ENCODE measurements around the gene FOXA3.

The FOXA3 gene

DNA sequence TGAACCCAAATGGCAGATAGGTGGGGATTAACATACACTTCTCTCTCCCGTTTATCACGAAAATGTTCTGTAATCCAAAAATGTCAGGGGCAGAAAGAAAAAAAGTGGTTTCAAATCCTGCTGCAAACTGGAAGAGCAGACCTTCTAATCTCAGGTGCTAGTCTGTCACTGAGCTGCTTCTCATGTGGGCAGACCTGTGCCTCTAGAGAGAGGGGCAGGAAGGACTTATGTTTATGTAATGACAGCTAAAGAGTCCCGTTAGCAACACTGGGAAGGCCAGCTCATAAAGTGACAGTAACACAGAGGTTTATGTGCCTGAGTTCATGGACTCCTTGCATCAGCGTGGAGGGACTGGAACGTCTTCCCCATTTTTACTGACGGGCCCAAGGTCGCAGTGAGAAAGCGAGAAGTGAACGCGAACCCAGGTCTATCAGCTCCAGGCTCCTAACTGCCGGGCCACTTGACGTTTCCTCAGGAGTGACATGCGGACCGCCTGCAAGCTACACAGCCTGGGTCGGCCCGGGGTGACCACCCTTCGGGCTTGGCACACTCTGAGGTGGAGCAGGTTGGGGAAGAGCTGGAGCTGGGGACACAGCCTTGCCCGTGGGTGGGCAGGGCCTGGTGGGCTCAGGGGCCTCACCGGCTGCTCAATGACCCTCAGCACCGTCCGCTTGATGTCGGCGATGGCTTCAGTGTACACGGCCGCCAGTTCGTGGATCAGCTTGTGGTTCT, 39.4 kb upstream of the FOXA3 start:
- TF ChIP-seq, protein P1, sequence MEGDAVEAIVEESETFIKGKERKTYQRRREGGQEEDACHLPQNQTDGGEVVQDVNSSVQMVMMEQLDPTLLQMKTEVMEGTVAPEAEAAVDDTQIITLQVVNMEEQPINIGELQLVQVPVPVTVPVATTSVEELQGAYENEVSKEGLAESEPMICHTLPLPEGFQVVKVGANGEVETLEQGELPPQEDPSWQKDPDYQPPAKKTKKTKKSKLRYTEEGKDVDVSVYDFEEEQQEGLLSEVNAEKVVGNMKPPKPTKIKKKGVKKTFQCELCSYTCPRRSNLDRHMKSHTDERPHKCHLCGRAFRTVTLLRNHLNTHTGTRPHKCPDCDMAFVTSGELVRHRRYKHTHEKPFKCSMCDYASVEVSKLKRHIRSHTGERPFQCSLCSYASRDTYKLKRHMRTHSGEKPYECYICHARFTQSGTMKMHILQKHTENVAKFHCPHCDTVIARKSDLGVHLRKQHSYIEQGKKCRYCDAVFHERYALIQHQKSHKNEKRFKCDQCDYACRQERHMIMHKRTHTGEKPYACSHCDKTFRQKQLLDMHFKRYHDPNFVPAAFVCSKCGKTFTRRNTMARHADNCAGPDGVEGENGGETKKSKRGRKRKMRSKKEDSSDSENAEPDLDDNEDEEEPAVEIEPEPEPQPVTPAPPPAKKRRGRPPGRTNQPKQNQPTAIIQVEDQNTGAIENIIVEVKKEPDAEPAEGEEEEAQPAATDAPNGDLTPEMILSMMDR (conservative IDR thresholded peaks at IDR 0.05), result no peak
- no peak for TF ChIP-seq ZFX (IDR thresholded peaks at IDR 0.05)
- H3K27ac ChIP-seq, result no peak overlapping the region

DNA sequence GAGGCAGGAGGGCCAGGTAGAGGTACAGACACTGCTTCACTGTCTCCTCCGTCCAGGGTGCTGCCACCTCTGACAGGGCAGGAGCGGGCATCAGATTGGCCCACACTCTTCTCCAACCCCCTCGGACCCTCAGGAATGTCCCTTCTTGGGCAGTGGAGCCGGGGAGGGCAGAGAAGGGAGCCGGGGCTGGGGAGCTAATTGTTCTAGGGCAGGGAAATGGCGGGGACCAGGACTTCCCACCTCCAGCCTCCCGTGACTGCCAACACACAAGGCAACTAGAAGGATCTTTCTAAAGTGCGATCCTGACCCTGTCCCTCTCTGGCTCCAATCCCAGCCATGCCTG, 38.9 kb upstream of the FOXA3 start:
- TF ChIP-seq, protein P1 (conservative IDR thresholded peaks at IDR 0.05), result no peak
- no peak overlapping the region for H3K27ac ChIP-seq

DNA sequence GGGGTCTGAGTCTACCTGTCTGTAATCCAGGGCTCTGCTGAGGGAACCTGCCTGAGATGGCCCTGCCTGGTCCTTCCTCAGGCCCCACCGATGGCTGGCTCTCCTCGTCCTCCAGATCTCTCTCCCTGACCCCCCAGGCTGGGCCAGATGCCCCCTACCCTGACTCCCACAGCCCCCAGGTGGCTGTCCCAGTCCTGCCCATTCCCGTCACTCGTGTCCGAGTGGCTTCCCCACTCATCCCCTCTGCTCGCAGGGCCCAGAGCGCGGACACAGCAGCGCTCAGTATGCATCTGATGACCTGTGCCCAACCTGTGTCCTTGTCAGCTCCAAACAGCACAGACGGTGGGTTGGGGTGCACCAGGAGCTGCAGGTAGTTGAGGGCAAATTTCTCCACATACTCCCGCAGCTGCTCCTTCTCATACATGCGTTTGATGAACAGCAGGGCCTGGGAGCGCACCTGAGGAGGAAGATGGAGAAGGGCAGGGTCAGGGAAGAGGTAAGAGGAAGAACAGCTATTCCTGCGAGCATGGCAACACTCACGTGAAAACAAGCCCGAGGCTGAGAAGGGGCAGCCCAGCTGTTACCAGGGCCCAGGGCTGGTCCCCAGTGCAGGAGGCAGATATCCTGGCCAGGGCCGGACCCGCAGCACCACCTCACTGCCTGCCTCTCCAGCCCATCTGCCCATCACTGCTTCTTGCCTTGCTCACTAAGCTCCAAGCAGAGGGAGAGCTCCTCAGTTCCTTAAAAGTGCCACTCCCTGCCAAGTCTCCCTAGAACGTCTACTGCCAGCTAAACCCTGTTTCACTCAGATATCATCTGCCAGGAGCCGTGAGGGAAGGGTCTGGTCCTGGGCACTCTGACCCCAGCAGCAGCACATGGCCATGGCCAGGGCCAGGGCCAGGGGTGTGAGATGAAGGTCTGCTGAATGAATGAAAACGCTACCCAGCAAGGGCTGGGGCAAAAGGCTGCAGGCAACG, 37.9 kb upstream of the FOXA3 start:
- no peak for TF ChIP-seq ZFX (IDR thresholded peaks at IDR 0.05)
- TF ChIP-seq, protein P1 (conservative IDR thresholded peaks at IDR 0.05), result no peak
- H3K27ac ChIP-seq, result no peak overlapping the region

GRCh38 chr19:45826934-45827333, 37.2 kb upstream of the FOXA3 start:
- TF ChIP-seq, protein P1 (conservative IDR thresholded peaks at IDR 0.05), result no peak
- TF ChIP-seq ZFX (IDR thresholded peaks at IDR 0.05), result no peak
- no peak overlapping the region for H3K27ac ChIP-seq

DNA sequence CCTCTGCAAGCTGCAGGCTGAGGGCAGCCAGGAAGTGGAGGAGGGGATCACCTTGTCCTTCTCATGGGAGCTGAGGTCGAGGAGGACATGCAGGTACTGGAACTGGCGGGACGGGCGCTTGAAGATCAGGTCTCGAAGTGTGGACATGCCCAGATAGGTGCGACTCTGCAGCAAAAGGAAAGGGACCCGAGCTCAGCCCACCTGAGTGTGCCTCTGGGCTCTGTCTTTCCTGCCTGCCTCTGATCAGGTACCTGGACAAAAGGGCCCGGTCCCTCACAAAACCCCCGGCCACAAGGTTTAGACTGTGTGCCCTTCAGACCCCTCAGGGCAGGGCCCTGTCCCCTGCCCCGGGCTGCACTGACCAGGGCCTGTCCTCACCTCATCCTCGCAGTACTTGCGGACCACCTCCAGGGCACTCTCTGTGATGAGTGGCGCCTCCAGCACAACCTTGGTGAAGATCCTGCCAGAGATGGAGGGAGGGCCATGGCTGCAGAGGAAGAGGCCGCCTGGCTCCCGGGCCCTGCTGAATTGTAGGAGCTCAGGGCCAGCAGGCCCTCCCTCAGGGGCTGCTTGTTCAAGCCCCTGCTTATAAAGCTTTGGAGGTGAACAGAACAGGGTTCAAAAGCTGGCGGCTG, 36.5 kb upstream of the FOXA3 start:
- H3K27ac ChIP-seq, result no peak overlapping the region
- TF ChIP-seq ZFX (IDR thresholded peaks at IDR 0.05), result no peak
- TF ChIP-seq, protein P1 (conservative IDR thresholded peaks at IDR 0.05), result no peak

DNA sequence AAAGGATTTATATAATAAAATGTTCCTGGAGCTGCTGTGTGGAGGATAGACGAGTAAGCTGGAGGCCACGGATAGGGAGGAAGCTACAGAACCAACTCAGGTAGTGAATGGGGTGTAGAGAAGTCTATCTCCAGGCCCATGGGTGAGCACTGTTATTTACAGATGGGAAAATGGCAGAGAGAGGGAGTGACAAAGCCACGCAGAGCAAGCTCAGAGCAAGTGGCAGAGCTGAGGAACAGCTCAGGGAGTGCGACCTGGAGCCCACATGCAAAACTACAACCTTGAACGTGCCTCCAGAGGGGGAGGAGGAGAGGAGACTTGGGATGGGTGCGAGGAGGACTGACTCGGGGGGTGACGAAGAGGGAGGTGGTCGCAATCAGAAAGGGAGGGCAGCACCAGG, 35.6 kb upstream of the FOXA3 start:
- no peak overlapping the region for H3K27ac ChIP-seq
- TF ChIP-seq, protein P1 (conservative IDR thresholded peaks at IDR 0.05), result no peak
- no peak for TF ChIP-seq ZFX (IDR thresholded peaks at IDR 0.05)

DNA sequence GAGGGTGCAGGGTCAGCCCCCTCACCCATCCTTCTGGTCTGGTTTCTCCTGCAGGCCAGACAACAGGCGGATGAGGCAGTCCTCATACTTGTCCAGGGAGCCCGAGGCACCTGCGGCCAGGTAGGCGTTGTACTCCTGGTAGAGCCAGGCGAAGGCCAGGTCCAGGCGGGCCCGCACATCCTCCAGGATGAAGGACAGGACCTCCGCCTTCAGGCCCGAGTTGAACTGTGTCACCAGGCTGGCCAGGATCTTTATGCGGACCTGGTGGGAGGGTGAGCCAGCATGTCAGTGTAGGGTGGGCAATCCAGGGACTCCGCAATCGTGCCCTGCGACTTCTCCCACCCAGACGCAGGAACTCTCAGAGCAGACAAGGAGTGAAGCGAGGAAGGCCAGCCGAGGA, 35.2 kb upstream of the FOXA3 start:
- TF ChIP-seq, protein P1 (conservative IDR thresholded peaks at IDR 0.05), result no peak
- no peak for TF ChIP-seq ZFX (IDR thresholded peaks at IDR 0.05)
- no peak overlapping the region for H3K27ac ChIP-seq

All from C4-2B (cell line).